ENCODE measurements around the gene KCNK4. TPM values are rescaled to one million over a fixed set of nuclear protein-coding genes. Genes with fewer than 3 reads are reported as not detected.
A peak's percentile ranks its signal among the peaks of the same experiment; 100 is the strongest.

KCNK4 gene
- total RNA-seq, 1 experiment from 2014 or later, result 0.28 TPM

DNA sequence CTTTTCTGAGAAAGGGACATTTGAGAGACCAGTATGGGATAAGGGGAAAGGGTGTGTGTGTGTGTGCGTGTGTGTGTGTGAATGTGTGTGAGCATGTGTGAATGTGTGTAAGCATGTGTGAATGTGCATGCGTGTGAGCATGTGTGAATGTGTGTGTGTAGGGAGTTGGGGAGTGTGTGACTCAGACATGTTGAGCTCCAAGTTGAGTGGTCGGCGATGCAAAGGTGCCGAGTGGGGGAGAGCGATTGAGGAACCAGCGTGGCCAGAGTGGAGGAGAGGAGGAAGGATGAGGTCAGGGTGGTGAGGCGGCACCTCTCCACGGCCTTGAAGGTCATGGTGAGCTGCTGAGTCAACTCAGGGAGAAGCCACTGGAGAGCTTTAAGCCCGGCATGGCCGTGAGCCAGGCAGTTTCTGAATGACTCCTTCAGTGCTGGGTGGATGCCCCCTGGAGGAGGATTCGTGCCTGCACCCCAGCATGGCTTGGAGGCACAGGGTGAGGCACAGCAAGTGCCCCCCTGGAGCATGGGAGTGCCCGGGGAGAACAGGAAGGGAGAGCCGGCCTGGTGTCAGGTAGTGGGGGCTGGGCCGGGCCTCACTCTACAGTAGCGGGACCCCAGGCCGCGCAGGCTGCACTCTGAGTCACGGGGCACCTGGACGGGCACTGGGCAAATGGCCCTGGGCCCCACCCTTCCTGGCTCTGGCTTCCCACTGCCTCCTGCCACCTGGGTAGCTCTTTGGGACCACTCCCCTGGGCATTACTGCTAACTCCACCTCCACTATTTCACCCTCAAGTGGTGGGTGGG is 40.7 kb downstream of the KCNK4 start:
- no peak overlapping the region for H2BK15ac ChIP-seq (ENCODE audit: low read depth, low read length)
- peak overlapping the region in 2 of 3 experiments; percentile 4 to 25; a peak in 3 of 7 replicates for H3K27ac Mint-ChIP-seq
- 100% methylated on average over 1 of the region's 20 CpGs for WGBS (ENCODE audit: extremely low coverage, insufficient read length, low lambda C conversion rate)

More for the DNA sequence above, 40.7 kb downstream of the KCNK4 start:
- no peak overlapping the region for H2AFZ ChIP-seq (ENCODE audit: low read length)
- no peak overlapping the region for H3K27ac ChIP-seq (ENCODE audit: insufficient read length, low read depth, low read length)
- Mint-ChIP-seq H3K27me3 (ENCODE audit: low read depth) (peaks cover 5% of the 10 kb centered on the region), H3K9me3 (no peaks in the 10 kb centered on the region), H3K4me3 (no peak overlapping the region), H3K4me1 (peaks cover 12 to 15% of the 10 kb centered on the region in 2 experiments), H3K36me3 (ENCODE audit: insufficient read depth in 1 of 3, low read depth in 3 of 3) (no peaks in the 10 kb centered on the region)
- no peak overlapping the region for H4K91ac ChIP-seq (ENCODE audit: insufficient read length, low read depth, low read length)
- TF ChIP-seq, protein P1, sequence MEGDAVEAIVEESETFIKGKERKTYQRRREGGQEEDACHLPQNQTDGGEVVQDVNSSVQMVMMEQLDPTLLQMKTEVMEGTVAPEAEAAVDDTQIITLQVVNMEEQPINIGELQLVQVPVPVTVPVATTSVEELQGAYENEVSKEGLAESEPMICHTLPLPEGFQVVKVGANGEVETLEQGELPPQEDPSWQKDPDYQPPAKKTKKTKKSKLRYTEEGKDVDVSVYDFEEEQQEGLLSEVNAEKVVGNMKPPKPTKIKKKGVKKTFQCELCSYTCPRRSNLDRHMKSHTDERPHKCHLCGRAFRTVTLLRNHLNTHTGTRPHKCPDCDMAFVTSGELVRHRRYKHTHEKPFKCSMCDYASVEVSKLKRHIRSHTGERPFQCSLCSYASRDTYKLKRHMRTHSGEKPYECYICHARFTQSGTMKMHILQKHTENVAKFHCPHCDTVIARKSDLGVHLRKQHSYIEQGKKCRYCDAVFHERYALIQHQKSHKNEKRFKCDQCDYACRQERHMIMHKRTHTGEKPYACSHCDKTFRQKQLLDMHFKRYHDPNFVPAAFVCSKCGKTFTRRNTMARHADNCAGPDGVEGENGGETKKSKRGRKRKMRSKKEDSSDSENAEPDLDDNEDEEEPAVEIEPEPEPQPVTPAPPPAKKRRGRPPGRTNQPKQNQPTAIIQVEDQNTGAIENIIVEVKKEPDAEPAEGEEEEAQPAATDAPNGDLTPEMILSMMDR (conservative IDR thresholded peaks at IDR 0.05), result peak; percentile 62
- H4K20me1 ChIP-seq (ENCODE audit: control insufficient read depth, insufficient read depth, insufficient read length), result no peaks in the 10 kb centered on the region
- no peak overlapping the region for H3K23ac ChIP-seq (ENCODE audit: insufficient read length, low read depth, low read length)
- H3K79me1 ChIP-seq (ENCODE audit: insufficient read depth, low read depth, low read length, poor library complexity, severe bottlenecking), result no peaks in the 10 kb centered on the region
- H2BK5ac ChIP-seq (ENCODE audit: insufficient read length, low read length), result no peak overlapping the region
- H2BK20ac ChIP-seq (ENCODE audit: low read depth, low read length, poor library complexity, severe bottlenecking), result no peak overlapping the region
- no peak overlapping the region for H3K4ac ChIP-seq (ENCODE audit: low read depth, low read length)
- H3T11ph ChIP-seq (ENCODE audit: low read length), result no peak overlapping the region
- no peak overlapping the region for H3K56ac ChIP-seq (ENCODE audit: insufficient read length, low read depth, low read length)
- H3K9me3 ChIP-seq (ENCODE audit: control insufficient read depth, low read depth, low read length), result no peaks in the 10 kb centered on the region
- H3K79me2 ChIP-seq (ENCODE audit: insufficient read depth, low read length), result no peaks in the 10 kb centered on the region
- no peak overlapping the region for H4K8ac ChIP-seq (replicated peaks; ENCODE audit: insufficient read length, low read depth, low read length)
- H3K4me2 ChIP-seq (ENCODE audit: insufficient read depth, insufficient read length, low read length), result no peak overlapping the region
- no peak overlapping the region for H2BK12ac ChIP-seq (ENCODE audit: insufficient read length, low read depth, low read length)
- H3K14ac ChIP-seq (ENCODE audit: insufficient read depth, low read length), result no peak overlapping the region
- H3K4me1 ChIP-seq (ENCODE audit: insufficient read depth, low read length), result peaks cover 2% of the 10 kb centered on the region; the same call in 1 of the 2 replicates
- DNase-seq, result peak; percentile 73
- no peak overlapping the region for H2AK5ac ChIP-seq (ENCODE audit: insufficient read length, low read length)
- H3K27me3 ChIP-seq (ENCODE audit: insufficient read depth, low read length), result no peaks in the 10 kb centered on the region
- no peak overlapping the region for H3K9ac ChIP-seq (ENCODE audit: extremely low read depth, insufficient read length, low read length)
- no peaks in the 10 kb centered on the region for H3K23me2 ChIP-seq (ENCODE audit: insufficient read length, low read depth, low read length, poor library complexity, severe bottlenecking)
- no peak overlapping the region for H2BK120ac ChIP-seq (ENCODE audit: low read depth, low read length, poor library complexity, severe bottlenecking)
- H3K18ac ChIP-seq (ENCODE audit: insufficient read length, low read depth, low read length), result no peak overlapping the region
- no peak overlapping the region for H4K5ac ChIP-seq (ENCODE audit: insufficient read length, low read depth, low read length)

All from H9 (cell line).